Endothelial cell (in vitro differentiated cells): ENCODE data around the gene GABBR2. TPM values are rescaled to one million over a fixed set of nuclear protein-coding genes. Genes with fewer than 3 reads are reported as not detected.
"Not testable (repeated sequence)": the region's sequence is repeated elsewhere in the genome, so short reads cannot be mapped to it uniquely, and the experiment has no call there.

Source experiments
- DNase-seq: peaks from one replicate; pipeline ENCODE4 v3.0.0; 2021; ENCODE audit warnings: low spot score
- H3K27ac Mint-ChIP-seq: one replicate; pipeline ENCODE4 v1.8.0; 2021; ENCODE audit warnings: mixed read lengths, inconsistent platforms; ENCODE audit not compliant: unreplicated experiment
- H3K27me3 Mint-ChIP-seq: one replicate; pipeline ENCODE4 v1.8.0; 2021; ENCODE audit warnings: mild to moderate bottlenecking, moderate library complexity, mixed read lengths, inconsistent platforms; ENCODE audit not compliant: unreplicated experiment
- H3K36me3 Mint-ChIP-seq: one replicate; pipeline ENCODE4 v1.8.0; 2021; ENCODE audit warnings: mild to moderate bottlenecking, low read depth, mixed read lengths, inconsistent platforms; ENCODE audit not compliant: unreplicated experiment
- H3K4me1 Mint-ChIP-seq: one replicate; pipeline ENCODE4 v1.8.0; 2021; ENCODE audit warnings: mild to moderate bottlenecking, mixed read lengths, inconsistent platforms; ENCODE audit not compliant: unreplicated experiment
- H3K4me3 Mint-ChIP-seq: one replicate; pipeline ENCODE4 v1.8.0; 2021; ENCODE audit warnings: mild to moderate bottlenecking, mixed read lengths, inconsistent platforms; ENCODE audit not compliant: unreplicated experiment
- H3K9me3 Mint-ChIP-seq: one replicate; pipeline ENCODE4 v1.8.0; 2021; ENCODE audit warnings: mixed read lengths, inconsistent platforms; ENCODE audit not compliant: unreplicated experiment
- total RNA-seq: library from RNA; stranded (reverse); fragmentation: NEBNext Ultra II Directional; extraction: Animal tissue kit (Norgen Biotek cat#: 25700); gene quantifications from one replicate; pipeline ENCODE4 v1.2.1, GENCODE V29; 2021; ENCODE audit not compliant: unreplicated experiment
- TF ChIP-seq, protein P1 (sequence below): fragments of 200-600 bp; sonication (generic); IDR thresholded peaks from one replicate; pipeline ENCODE4 v1.5.0; 2021; ENCODE audit warnings: antibody characterized with exemption; ENCODE audit not compliant: unreplicated experiment

The GABBR2 gene
- total RNA-seq, 1 donor from 2014 or later, result 0.46 TPM

DNA sequence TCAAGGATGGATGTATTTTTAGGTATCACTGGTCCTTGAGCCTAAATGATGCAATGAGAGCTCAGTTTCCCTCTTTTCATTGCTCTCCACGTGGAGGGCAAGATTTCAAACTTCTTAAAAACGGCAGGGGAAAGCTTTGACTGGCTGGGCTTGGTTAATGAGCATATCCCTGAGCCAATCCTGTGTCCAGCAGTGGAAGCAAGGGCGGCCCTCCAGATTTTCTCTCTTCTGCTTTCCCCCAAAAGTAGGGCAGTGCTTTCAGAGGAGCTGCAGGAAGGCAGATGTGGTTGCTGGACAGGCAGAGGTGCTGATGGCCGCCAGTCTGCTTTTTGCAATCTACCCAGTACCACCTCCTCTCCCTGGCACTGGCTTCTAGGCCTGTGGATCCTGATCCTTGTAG, 423.3 kb downstream of the GABBR2 start:
- no peaks in the 10 kb centered on the region for H3K4me1 Mint-ChIP-seq
- TF ChIP-seq, protein P1, sequence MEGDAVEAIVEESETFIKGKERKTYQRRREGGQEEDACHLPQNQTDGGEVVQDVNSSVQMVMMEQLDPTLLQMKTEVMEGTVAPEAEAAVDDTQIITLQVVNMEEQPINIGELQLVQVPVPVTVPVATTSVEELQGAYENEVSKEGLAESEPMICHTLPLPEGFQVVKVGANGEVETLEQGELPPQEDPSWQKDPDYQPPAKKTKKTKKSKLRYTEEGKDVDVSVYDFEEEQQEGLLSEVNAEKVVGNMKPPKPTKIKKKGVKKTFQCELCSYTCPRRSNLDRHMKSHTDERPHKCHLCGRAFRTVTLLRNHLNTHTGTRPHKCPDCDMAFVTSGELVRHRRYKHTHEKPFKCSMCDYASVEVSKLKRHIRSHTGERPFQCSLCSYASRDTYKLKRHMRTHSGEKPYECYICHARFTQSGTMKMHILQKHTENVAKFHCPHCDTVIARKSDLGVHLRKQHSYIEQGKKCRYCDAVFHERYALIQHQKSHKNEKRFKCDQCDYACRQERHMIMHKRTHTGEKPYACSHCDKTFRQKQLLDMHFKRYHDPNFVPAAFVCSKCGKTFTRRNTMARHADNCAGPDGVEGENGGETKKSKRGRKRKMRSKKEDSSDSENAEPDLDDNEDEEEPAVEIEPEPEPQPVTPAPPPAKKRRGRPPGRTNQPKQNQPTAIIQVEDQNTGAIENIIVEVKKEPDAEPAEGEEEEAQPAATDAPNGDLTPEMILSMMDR, result no peak
- H3K4me3 Mint-ChIP-seq, result no peak overlapping the region
- no peaks in the 10 kb centered on the region for H3K36me3 Mint-ChIP-seq
- H3K27ac Mint-ChIP-seq, result no peak overlapping the region
- DNase-seq, result no peak
- peaks cover 2% of the 10 kb centered on the region for H3K27me3 Mint-ChIP-seq
- no peaks in the 10 kb centered on the region for H3K9me3 Mint-ChIP-seq

DNA sequence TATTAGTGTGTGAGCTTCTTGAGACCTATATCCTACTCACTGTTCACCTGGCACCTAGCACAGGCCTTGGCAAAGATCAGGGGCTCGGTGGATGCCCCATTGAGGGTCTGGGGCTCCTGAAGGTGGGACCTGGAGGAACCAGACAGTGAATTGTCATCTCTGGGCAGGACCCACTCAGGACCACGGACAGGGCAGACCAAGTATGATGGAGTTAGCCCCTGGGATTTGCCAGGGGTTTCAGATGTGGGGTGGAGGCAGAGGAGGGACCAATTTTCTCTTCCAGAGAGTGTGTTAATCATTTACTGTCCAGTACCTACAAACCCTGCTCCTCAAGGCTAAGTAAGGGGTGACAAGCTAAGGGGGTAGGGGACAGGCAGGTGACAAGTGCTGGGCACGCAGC, 424.0 kb downstream of the GABBR2 start:
- H3K4me3 Mint-ChIP-seq, result no peak overlapping the region
- no peaks in the 10 kb centered on the region for H3K9me3 Mint-ChIP-seq
- peaks cover 2% of the 10 kb centered on the region for H3K27me3 Mint-ChIP-seq
- TF ChIP-seq, protein P1, result no peak
- no peak overlapping the region for H3K27ac Mint-ChIP-seq
- DNase-seq, result no peak
- no peaks in the 10 kb centered on the region for H3K36me3 Mint-ChIP-seq
- no peaks in the 10 kb centered on the region for H3K4me1 Mint-ChIP-seq

DNA sequence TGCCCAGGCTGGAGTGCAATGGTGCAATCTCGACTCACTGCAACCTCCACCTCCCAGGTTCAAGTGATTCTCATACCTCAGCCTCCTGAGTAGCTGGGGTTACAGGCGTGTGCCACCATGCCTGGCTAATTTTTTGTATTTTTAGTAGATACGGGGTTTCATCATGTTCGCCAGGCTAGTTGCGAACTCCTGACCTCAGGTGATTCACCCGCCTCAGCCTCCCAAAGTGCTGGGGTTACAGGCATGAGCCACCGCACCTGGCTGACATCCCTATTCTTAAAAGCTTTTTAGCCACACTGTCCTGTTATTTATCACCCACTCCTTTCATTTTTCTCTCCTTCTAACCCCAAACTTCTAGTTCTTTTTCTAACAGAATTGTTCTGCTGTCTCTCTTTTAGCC, 425.6 kb downstream of the GABBR2 start:
- H3K27ac Mint-ChIP-seq, H3K27me3 Mint-ChIP-seq, H3K36me3 Mint-ChIP-seq, H3K4me1 Mint-ChIP-seq, H3K4me3 Mint-ChIP-seq, H3K9me3 Mint-ChIP-seq, DNase-seq: not testable (repeated sequence)

GRCh38 chr9:98281281-98281680, 427.5 kb downstream of the GABBR2 start:
- no peak for DNase-seq
- Mint-ChIP-seq H3K27ac (no peak overlapping the region), H3K36me3 (no peaks in the 10 kb centered on the region)

DNA sequence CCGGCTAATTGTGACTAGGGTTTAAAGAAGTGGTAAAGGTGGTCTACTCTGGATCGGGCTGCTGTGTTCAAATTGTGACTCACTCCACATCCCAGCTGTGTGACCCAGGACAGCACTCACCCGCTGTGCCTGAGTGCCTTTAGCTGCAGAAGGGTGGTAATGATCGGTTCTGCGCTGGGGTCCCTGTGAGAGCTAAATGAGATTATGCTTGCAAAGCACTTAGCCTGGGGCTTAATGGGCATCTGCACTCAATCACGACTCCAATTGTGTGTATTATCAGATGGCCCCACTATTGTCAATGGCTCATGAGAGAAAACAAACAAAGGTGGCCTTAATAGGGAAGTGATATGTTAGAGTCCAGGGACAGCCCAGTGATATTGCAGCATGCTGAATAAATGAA, 428.2 kb downstream of the GABBR2 start:
- no peaks in the 10 kb centered on the region for H3K36me3 Mint-ChIP-seq
- TF ChIP-seq, protein P1, result no peak
- H3K27me3 Mint-ChIP-seq, result peaks cover 2% of the 10 kb centered on the region

More at GRCh38 chr9:98281281-98281680, 427.5 kb downstream of the GABBR2 start:
- Mint-ChIP-seq H3K4me1 (no peaks in the 10 kb centered on the region), H3K27me3 (peaks cover 2% of the 10 kb centered on the region), H3K4me3 (no peak overlapping the region), H3K9me3 (no peaks in the 10 kb centered on the region)
- TF ChIP-seq, protein P1, result no peak

DNA sequence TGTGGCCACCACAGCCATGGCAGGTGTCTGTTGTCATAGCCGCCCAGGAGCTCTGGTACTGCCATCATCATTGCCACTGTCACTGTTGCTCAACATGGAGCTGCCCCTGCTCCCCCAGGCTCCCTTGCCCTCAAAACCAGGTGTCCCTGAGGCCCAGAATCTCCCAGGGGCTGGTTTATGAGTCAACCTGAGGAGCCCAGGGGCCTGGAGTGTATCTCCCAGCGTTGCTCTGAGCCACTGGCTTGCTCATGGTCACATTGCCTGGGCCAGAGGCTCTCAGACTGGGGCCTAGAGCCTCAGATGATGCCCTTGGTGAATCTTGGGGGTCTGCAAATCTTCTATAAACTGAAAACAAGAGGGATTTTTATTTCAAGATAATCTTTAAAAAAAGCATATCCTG, 428.6 kb downstream of the GABBR2 start:
- TF ChIP-seq, protein P1, result no peak
- no peak for DNase-seq
- peaks cover 2% of the 10 kb centered on the region for H3K27me3 Mint-ChIP-seq
- H3K4me3 Mint-ChIP-seq, result no peak overlapping the region
- no peaks in the 10 kb centered on the region for H3K36me3 Mint-ChIP-seq
- H3K27ac Mint-ChIP-seq, result no peak overlapping the region
- no peaks in the 10 kb centered on the region for H3K9me3 Mint-ChIP-seq
- H3K4me1 Mint-ChIP-seq, result no peaks in the 10 kb centered on the region

More for the DNA sequence above, 428.2 kb downstream of the GABBR2 start:
- H3K27ac Mint-ChIP-seq, result no peak overlapping the region
- no peak overlapping the region for H3K4me3 Mint-ChIP-seq
- no peaks in the 10 kb centered on the region for H3K4me1 Mint-ChIP-seq
- DNase-seq, result no peak
- no peaks in the 10 kb centered on the region for H3K9me3 Mint-ChIP-seq
